Cerebellar nuclear complex (tissue), 1 donor: ENCODE results near the gene ITPRIPL2.

Experiments used
- DNase-seq, 2 experiments: peaks; one replicate each; lab custom pipeline; 2025; lab: John Stamatoyannopoulos, UW

ITPRIPL2 gene

GRCh38 chr16:19093631-19094541 is 19.9 kb upstream of the ITPRIPL2 start:
- DNase-seq, result no peak

- no peak for DNase-seq
These were observed 19.0 kb upstream of the ITPRIPL2 start for GRCh38 chr16:19094542-19095365.

- no peak for DNase-seq
These were observed 18.1 kb upstream of the ITPRIPL2 start for GRCh38 chr16:19095654-19096053.

GRCh38 chr16:19098173-19098572 is 15.6 kb upstream of the ITPRIPL2 start:
- DNase-seq, result no peak

GRCh38 chr16:19102187-19102872 is 11.4 kb upstream of the ITPRIPL2 start:
- DNase-seq, result no peak

- DNase-seq, result no peak
These were observed 9.2 kb upstream of the ITPRIPL2 start for GRCh38 chr16:19104607-19105006.

- DNase-seq, result no peak
These were observed 8.6 kb upstream of the ITPRIPL2 start for GRCh38 chr16:19105131-19105530.

GRCh38 chr16:19105891-19106624 is 7.7 kb upstream of the ITPRIPL2 start:
- no peak for DNase-seq

- no peak for DNase-seq
These were observed 7.1 kb upstream of the ITPRIPL2 start for GRCh38 chr16:19106625-19107020.

GRCh38 chr16:19108409-19109287 is 5.1 kb upstream of the ITPRIPL2 start:
- DNase-seq, result no peak

- no peak for DNase-seq
These were observed 4.5 kb upstream of the ITPRIPL2 start for GRCh38 chr16:19109288-19109664.

- no peak for DNase-seq
These were observed 3.0 kb upstream of the ITPRIPL2 start for GRCh38 chr16:19110537-19111360.

GRCh38 chr16:19112099-19112407 is 1.7 kb upstream of the ITPRIPL2 start:
- no peak for DNase-seq

GRCh38 chr16:19114359-19115147 is 789 bp downstream of the ITPRIPL2 start:
- DNase-seq, result no peak

GRCh38 chr16:19115148-19116021 is 1.6 kb downstream of the ITPRIPL2 start:
- no peak for DNase-seq

GRCh38 chr16:19116711-19117449 is 3.1 kb downstream of the ITPRIPL2 start:
- no peak for DNase-seq

GRCh38 chr16:19118938-19119431 is 5.2 kb downstream of the ITPRIPL2 start:
- no peak for DNase-seq
